Activated T-cell treated with anti-CD3 and anti-CD28 coated beads, Interleukin-2, amount 50 U/mL, for 72 hours (primary cell): Measurements from ENCODE around the gene MCF2L. TPM values are rescaled to one million over a fixed set of nuclear protein-coding genes. Genes with fewer than 3 reads are reported as not detected.

ENCODE experiments used
- ATAC-seq, 2 donors: fragments of 150-1000 bp; cut with Tn5 transposase; replicated peaks in 1 of 2; 2 replicates each; pipeline ENCODE4 v1.10.0; 2021; ENCODE audit warnings: moderate library complexity in 2 of 2, mild to moderate bottlenecking in 1 of 2
- DNase-seq, 2 donors: peaks; one replicate each; pipeline ENCODE4 v3.0.0; 2021 to 2022; ENCODE audit warnings: mixed read lengths in 1 of 2
- H3K27ac Mint-ChIP-seq: one replicate; pipeline ENCODE4 v1.8.0; 2022; ENCODE audit warnings: mild to moderate bottlenecking, moderate library complexity, mixed read lengths
- H3K27me3 Mint-ChIP-seq: one replicate; pipeline ENCODE4 v1.8.0; 2022; ENCODE audit warnings: low read depth, mixed read lengths
- H3K36me3 Mint-ChIP-seq, 2 donors: one replicate each; pipeline ENCODE4 v1.8.0; 2022; ENCODE audit warnings: mixed read lengths in 2 of 2, mild to moderate bottlenecking in 1 of 2; ENCODE audit not compliant: insufficient read depth in 2 of 2
- H3K4me1 Mint-ChIP-seq: one replicate; pipeline ENCODE4 v1.8.0; 2022; ENCODE audit warnings: low read depth, mixed read lengths
- H3K4me3 Mint-ChIP-seq, 2 donors: one replicate each; pipeline ENCODE4 v1.8.0; 2022; ENCODE audit warnings: mild to moderate bottlenecking in 2 of 2, mixed read lengths in 2 of 2, moderate library complexity in 2 of 2
- H3K9me3 Mint-ChIP-seq, 2 donors: one replicate each; pipeline ENCODE4 v1.8.0; 2022; ENCODE audit warnings: mixed read lengths in 2 of 2
- total RNA-seq, 2 donors: library from RNA; stranded (reverse); gene quantifications; one replicate each; pipeline ENCODE4 v1.2.3, GENCODE V29; 2022

The MCF2L gene
- total RNA-seq, 2 donors from 2014 or later = 9.6 to 11.8 TPM

- ATAC-seq = no peak
- H3K27ac Mint-ChIP-seq = no peak overlapping the region
These were observed 72.3 kb downstream of the MCF2L start for GRCh38 chr13:113041293-113041690.

DNA sequence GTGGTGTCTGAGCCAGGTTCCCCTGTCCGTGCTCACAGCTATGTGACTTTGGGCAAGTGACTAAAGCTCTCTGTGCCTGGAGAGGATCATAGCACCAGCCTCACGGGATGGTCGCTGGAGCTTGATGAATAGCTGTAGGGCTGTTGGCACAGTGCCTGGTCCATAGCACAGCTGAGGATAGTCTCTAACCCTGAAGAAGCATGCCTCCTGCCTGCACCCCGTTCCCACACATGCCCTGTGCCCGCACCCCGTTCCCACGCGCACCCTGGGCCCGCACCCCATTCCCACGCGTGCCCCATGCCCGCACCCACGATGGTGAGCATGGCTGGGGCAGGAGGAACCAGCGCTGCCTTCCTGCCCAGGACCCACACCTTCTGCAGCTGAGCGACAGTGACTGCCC, 72.9 kb downstream of the MCF2L start:
- Mint-ChIP-seq H3K27me3 (no peaks in the 10 kb centered on the region), H3K27ac (no peak overlapping the region), H3K4me1 (no peaks in the 10 kb centered on the region), H3K4me3 (no peak overlapping the region), H3K36me3 (no peaks in the 10 kb centered on the region), H3K9me3 (no peaks in the 10 kb centered on the region)
- ATAC-seq (no peak), DNase-seq (no peak)

More at GRCh38 chr13:113041293-113041690, 72.3 kb downstream of the MCF2L start:
- no peaks in the 10 kb centered on the region for H3K9me3 Mint-ChIP-seq
- no peaks in the 10 kb centered on the region for H3K4me1 Mint-ChIP-seq
- DNase-seq = no peak
- no peaks in the 10 kb centered on the region for H3K27me3 Mint-ChIP-seq
- H3K4me3 Mint-ChIP-seq = no peak overlapping the region
- no peaks in the 10 kb centered on the region for H3K36me3 Mint-ChIP-seq

GRCh38 chr13:113042456-113042855, 73.4 kb downstream of the MCF2L start:
- H3K4me3 Mint-ChIP-seq = no peak overlapping the region
- no peaks in the 10 kb centered on the region for H3K27me3 Mint-ChIP-seq
- no peaks in the 10 kb centered on the region for H3K4me1 Mint-ChIP-seq
- H3K27ac Mint-ChIP-seq = no peak overlapping the region
- no peak for DNase-seq
- no peaks in the 10 kb centered on the region for H3K36me3 Mint-ChIP-seq
- H3K9me3 Mint-ChIP-seq = no peaks in the 10 kb centered on the region
- ATAC-seq = no peak

DNA sequence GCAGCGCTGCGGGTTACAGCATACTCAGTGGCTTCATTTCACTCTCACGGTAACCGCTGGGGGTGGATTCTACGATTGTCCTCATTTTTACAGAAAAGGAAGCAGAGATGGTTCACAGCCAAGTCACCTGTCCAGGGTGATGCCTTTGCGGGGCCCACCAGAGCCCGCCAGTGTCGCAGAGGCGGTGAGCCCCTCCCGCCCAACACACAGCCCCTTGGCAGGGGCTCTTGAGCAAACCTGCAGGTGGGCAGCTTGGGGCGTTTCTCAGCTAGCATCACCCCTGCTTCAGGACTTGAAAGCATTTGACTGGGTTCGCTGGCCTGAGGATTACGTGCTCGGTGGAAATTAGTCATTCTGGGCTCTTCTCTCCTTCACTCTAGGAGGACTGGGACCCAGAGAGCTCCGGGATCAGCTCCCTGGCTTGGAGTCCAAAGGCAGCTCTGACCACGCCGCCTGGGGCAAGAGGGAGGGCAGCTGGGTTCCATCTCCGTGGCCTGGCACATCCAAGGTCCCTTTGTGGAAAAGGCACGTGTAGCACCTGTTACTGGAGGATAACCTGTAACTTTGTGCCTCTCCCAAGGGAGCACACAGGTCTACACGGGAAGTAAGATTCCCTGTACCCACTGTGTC, 74.1 kb downstream of the MCF2L start:
- no peak for DNase-seq
- H3K4me3 Mint-ChIP-seq = no peak overlapping the region
- no peaks in the 10 kb centered on the region for H3K4me1 Mint-ChIP-seq
- H3K36me3 Mint-ChIP-seq = no peaks in the 10 kb centered on the region
- no peaks in the 10 kb centered on the region for H3K9me3 Mint-ChIP-seq
- no peak for ATAC-seq
- H3K27me3 Mint-ChIP-seq = no peaks in the 10 kb centered on the region
- no peak overlapping the region for H3K27ac Mint-ChIP-seq

- ATAC-seq (no peak), DNase-seq (no peak)
- no peaks in the 10 kb centered on the region for H3K27me3 Mint-ChIP-seq
- no peaks in the 10 kb centered on the region for H3K36me3 Mint-ChIP-seq
- no peak overlapping the region for H3K27ac Mint-ChIP-seq
- H3K4me3 Mint-ChIP-seq = no peak overlapping the region
- H3K4me1 Mint-ChIP-seq = no peaks in the 10 kb centered on the region
- no peaks in the 10 kb centered on the region for H3K9me3 Mint-ChIP-seq
These were observed 74.9 kb downstream of the MCF2L start for GRCh38 chr13:113043931-113044330.

DNA sequence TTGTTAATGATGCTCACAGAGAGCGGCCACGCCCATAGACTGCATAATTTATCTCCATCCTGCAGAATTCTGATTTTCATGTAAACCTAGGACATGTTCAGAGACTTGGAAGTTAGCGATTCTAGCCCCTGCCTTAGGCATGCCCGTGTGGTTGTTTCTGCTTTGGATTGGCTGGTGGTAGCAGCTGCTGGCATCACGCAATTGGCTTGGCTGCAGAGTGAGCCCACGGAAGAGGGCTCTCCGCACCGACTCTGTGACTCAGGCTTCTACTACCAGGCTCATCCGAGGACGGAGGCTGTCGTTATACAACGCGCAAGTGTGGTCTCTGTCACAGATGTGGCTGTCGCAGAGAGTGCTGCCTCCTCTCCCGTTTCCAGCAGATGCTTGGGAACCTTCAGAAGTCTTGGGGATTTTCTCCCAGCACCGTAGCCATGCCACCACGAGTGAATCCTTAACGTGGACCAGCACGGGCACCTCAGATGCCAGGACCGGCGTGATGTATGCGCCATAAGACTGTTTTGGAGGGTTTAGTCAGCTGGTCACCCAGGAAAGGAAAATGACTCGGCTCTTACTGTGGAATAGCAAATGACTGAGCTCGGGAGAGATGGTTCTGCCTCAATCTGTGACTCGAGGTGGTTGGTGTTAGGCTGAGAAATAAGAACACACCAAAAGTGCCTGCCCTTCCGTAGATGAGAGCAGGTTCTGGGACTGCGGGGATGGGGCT, 75.5 kb downstream of the MCF2L start:
- Mint-ChIP-seq H3K27me3 (no peaks in the 10 kb centered on the region), H3K4me1 (no peaks in the 10 kb centered on the region), H3K9me3 (no peaks in the 10 kb centered on the region), H3K27ac (no peak overlapping the region), H3K36me3 (no peaks in the 10 kb centered on the region), H3K4me3 (no peak overlapping the region)
- ATAC-seq (no peak), DNase-seq (no peak)

GRCh38 chr13:113045251-113046127, 76.5 kb downstream of the MCF2L start:
- H3K4me3 Mint-ChIP-seq = no peak overlapping the region
- DNase-seq (no peak), ATAC-seq (no peak)
- H3K36me3 Mint-ChIP-seq = no peaks in the 10 kb centered on the region
- H3K27ac Mint-ChIP-seq = no peak overlapping the region
- no peaks in the 10 kb centered on the region for H3K4me1 Mint-ChIP-seq
- no peaks in the 10 kb centered on the region for H3K27me3 Mint-ChIP-seq
- H3K9me3 Mint-ChIP-seq = no peaks in the 10 kb centered on the region

- DNase-seq = no peak
- Mint-ChIP-seq H3K4me1 (no peaks in the 10 kb centered on the region), H3K4me3 (no peak overlapping the region), H3K36me3 (no peaks in the 10 kb centered on the region), H3K27me3 (no peaks in the 10 kb centered on the region), H3K27ac (no peak overlapping the region), H3K9me3 (no peaks in the 10 kb centered on the region)
- no peak for ATAC-seq
These were observed 77.3 kb downstream of the MCF2L start for GRCh38 chr13:113046128-113046882.

GRCh38 chr13:113046883-113047244, 77.8 kb downstream of the MCF2L start:
- Mint-ChIP-seq H3K4me3 (no peak overlapping the region), H3K36me3 (no peaks in the 10 kb centered on the region), H3K9me3 (no peaks in the 10 kb centered on the region), H3K27me3 (no peaks in the 10 kb centered on the region), H3K4me1 (no peaks in the 10 kb centered on the region), H3K27ac (no peak overlapping the region)
- DNase-seq (no peak), ATAC-seq (no peak)

- H3K27ac Mint-ChIP-seq = no peak overlapping the region
These were observed 78.6 kb downstream of the MCF2L start for GRCh38 chr13:113047587-113047986.

GRCh38 chr13:113048766-113049165, 79.8 kb downstream of the MCF2L start:
- Mint-ChIP-seq H3K36me3 (no peaks in the 10 kb centered on the region), H3K4me1 (no peaks in the 10 kb centered on the region), H3K4me3 (no peak overlapping the region), H3K9me3 (no peaks in the 10 kb centered on the region), H3K27me3 (no peaks in the 10 kb centered on the region), H3K27ac (no peak overlapping the region)
- DNase-seq = no peak
- no peak for ATAC-seq

More at GRCh38 chr13:113047587-113047986, 78.6 kb downstream of the MCF2L start:
- Mint-ChIP-seq H3K4me1 (no peaks in the 10 kb centered on the region), H3K27me3 (no peaks in the 10 kb centered on the region), H3K36me3 (no peaks in the 10 kb centered on the region), H3K4me3 (no peak overlapping the region), H3K9me3 (no peaks in the 10 kb centered on the region)
- no peak for ATAC-seq
- DNase-seq = no peak

- DNase-seq (no peak), ATAC-seq (no peak)
- Mint-ChIP-seq H3K36me3 (no peaks in the 10 kb centered on the region), H3K27me3 (no peaks in the 10 kb centered on the region), H3K4me3 (no peak overlapping the region), H3K9me3 (no peaks in the 10 kb centered on the region), H3K4me1 (no peaks in the 10 kb centered on the region), H3K27ac (no peak overlapping the region)
These were observed 80.5 kb downstream of the MCF2L start for GRCh38 chr13:113049521-113049941.

- Mint-ChIP-seq H3K27me3 (no peaks in the 10 kb centered on the region), H3K36me3 (no peaks in the 10 kb centered on the region)
These were observed 81.0 kb downstream of the MCF2L start for GRCh38 chr13:113049981-113050380.

More at GRCh38 chr13:113049981-113050380, 81.0 kb downstream of the MCF2L start:
- DNase-seq (no peak), ATAC-seq (no peak)
- Mint-ChIP-seq H3K9me3 (no peaks in the 10 kb centered on the region), H3K4me3 (no peak overlapping the region), H3K4me1 (no peaks in the 10 kb centered on the region), H3K27ac (no peak overlapping the region)
